ENCODE measurements around the gene TTC39B.

The TTC39B gene

GRCh38 chr9:15116130-15116580 lies 190.9 kb downstream of the TTC39B start:
- DNase-seq, result no peak

GRCh38 chr9:15115702-15116101 lies 191.3 kb downstream of the TTC39B start:
- DNase-seq, result no peak

DNA sequence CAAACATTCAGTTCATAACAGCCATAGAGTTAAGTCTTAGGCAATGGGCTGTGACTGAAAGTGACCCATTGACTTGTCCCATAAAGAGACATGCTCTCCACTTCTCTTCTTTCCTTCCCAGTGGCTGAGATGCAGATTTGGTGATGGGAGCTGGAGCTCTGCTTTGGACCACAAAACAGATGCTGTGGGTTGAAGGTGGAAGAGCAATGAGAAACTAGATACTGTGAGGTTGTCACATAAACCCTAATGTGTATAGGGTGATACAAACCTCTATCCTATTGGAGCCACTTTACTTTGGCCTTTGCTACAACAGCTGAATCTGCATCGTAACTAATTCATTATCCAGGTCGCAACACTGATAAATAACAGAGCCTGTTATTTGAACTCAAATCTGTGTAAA lies 192.0 kb downstream of the TTC39B start:
- no peak for DNase-seq
